Thyroid gland (tissue), 4 donors: ENCODE measurements around the gene LDHAL6B.

ENCODE experiments used
- POLR2A ChIP-seq, 2 donors: fragments of 450-650 bp; IDR thresholded peaks; one replicate each; pipeline ENCODE4 v1.6.1; 2017; ENCODE audit warnings: antibody characterized with exemption in 2 of 2, mild to moderate bottlenecking in 2 of 2, moderate library complexity in 1 of 2
- TF ChIP-seq, protein P1 (sequence below), 6 experiments: fragments of 200-600 bp in 3 of 6; fragments of 450-650 bp in 3 of 6; sonication (generic) in 3 of 6; IDR thresholded peaks; one replicate each; pipeline ENCODE4 v1.5.1; 2016 to 2019; ENCODE audit warnings: antibody characterized with exemption in 6 of 6, mild to moderate bottlenecking in 2 of 6, inconsistent platforms in 1 of 6, moderate library complexity in 1 of 6

DNA sequence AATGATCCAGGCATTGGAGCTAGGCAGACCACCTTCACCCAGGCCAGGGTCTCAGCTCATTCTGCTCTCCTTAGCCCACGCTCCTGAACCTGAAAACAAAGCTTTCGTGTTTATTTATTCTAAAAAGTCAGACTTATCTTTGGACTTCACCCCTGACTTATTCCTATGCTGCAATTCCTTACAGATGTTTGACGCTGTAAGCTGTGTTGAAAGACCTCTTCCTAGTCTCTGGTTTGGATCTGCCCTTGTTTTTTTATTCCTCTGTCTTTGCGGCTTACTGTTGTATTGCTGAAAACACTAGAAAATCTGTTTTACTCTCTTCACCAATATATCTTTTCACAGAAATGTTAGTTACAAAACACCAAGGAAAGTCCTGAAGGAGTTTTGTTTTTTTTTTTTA is 40.5 kb upstream of the LDHAL6B start:
- no peak for TF ChIP-seq POLR2A (IDR thresholded peaks at IDR 0.05)
- TF ChIP-seq, protein P1, sequence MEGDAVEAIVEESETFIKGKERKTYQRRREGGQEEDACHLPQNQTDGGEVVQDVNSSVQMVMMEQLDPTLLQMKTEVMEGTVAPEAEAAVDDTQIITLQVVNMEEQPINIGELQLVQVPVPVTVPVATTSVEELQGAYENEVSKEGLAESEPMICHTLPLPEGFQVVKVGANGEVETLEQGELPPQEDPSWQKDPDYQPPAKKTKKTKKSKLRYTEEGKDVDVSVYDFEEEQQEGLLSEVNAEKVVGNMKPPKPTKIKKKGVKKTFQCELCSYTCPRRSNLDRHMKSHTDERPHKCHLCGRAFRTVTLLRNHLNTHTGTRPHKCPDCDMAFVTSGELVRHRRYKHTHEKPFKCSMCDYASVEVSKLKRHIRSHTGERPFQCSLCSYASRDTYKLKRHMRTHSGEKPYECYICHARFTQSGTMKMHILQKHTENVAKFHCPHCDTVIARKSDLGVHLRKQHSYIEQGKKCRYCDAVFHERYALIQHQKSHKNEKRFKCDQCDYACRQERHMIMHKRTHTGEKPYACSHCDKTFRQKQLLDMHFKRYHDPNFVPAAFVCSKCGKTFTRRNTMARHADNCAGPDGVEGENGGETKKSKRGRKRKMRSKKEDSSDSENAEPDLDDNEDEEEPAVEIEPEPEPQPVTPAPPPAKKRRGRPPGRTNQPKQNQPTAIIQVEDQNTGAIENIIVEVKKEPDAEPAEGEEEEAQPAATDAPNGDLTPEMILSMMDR (IDR thresholded peaks at IDR 0.05) = no peak
